ENCODE measurements around the gene C15orf40. TPM values are rescaled to one million over a fixed set of nuclear protein-coding genes. Genes with fewer than 3 reads are reported as not detected.

C15orf40 gene
- total RNA-seq, 1 donor from 2014 or later: 14.7 TPM

GRCh38 chr15:83016906-83017305 lies 5.5 kb upstream of the C15orf40 start:
- Mint-ChIP-seq H3K27me3 (ENCODE audit: low read depth) (no peaks in the 10 kb centered on the region), H3K4me1 (ENCODE audit: low read depth) (peaks cover 11% of the 10 kb centered on the region), H3K4me3 (ENCODE audit: unreplicated experiment) (no peak overlapping the region), H3K9me3 (ENCODE audit: low read depth) (peaks cover 6% of the 10 kb centered on the region), H3K27ac (ENCODE audit: unreplicated experiment) (no peak overlapping the region), H3K36me3 (ENCODE audit: low read depth) (peaks cover 2% of the 10 kb centered on the region)
- no peak for DNase-seq (ENCODE audit: low spot score)
- TF ChIP-seq, protein P1, sequence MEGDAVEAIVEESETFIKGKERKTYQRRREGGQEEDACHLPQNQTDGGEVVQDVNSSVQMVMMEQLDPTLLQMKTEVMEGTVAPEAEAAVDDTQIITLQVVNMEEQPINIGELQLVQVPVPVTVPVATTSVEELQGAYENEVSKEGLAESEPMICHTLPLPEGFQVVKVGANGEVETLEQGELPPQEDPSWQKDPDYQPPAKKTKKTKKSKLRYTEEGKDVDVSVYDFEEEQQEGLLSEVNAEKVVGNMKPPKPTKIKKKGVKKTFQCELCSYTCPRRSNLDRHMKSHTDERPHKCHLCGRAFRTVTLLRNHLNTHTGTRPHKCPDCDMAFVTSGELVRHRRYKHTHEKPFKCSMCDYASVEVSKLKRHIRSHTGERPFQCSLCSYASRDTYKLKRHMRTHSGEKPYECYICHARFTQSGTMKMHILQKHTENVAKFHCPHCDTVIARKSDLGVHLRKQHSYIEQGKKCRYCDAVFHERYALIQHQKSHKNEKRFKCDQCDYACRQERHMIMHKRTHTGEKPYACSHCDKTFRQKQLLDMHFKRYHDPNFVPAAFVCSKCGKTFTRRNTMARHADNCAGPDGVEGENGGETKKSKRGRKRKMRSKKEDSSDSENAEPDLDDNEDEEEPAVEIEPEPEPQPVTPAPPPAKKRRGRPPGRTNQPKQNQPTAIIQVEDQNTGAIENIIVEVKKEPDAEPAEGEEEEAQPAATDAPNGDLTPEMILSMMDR (IDR thresholded peaks at IDR 0.05): no peak

- Mint-ChIP-seq H3K9me3 (ENCODE audit: low read depth) (peaks cover 7% of the 10 kb centered on the region), H3K4me1 (ENCODE audit: low read depth) (peaks cover 21% of the 10 kb centered on the region), H3K36me3 (ENCODE audit: low read depth) (peaks cover 2% of the 10 kb centered on the region), H3K27me3 (ENCODE audit: low read depth) (no peaks in the 10 kb centered on the region), H3K27ac (ENCODE audit: unreplicated experiment) (no peak overlapping the region), H3K4me3 (ENCODE audit: unreplicated experiment) (no peak overlapping the region)
- DNase-seq (ENCODE audit: low spot score): no peak
- TF ChIP-seq, protein P1 (IDR thresholded peaks at IDR 0.05): no peak
Observed at GRCh38 chr15:83015361-83015760, 3.9 kb upstream of the C15orf40 start.

GRCh38 chr15:83014205-83014653 lies 2.8 kb upstream of the C15orf40 start:
- TF ChIP-seq, protein P1 (IDR thresholded peaks at IDR 0.05): no peak
- Mint-ChIP-seq H3K27ac (ENCODE audit: unreplicated experiment) (no peak overlapping the region), H3K4me3 (ENCODE audit: unreplicated experiment) (no peak overlapping the region), H3K36me3 (ENCODE audit: low read depth) (peaks cover 2% of the 10 kb centered on the region), H3K4me1 (ENCODE audit: low read depth) (peaks cover 26% of the 10 kb centered on the region), H3K27me3 (ENCODE audit: low read depth) (no peaks in the 10 kb centered on the region), H3K9me3 (ENCODE audit: low read depth) (peaks cover 7% of the 10 kb centered on the region)
- no peak for DNase-seq (ENCODE audit: low spot score)

DNA sequence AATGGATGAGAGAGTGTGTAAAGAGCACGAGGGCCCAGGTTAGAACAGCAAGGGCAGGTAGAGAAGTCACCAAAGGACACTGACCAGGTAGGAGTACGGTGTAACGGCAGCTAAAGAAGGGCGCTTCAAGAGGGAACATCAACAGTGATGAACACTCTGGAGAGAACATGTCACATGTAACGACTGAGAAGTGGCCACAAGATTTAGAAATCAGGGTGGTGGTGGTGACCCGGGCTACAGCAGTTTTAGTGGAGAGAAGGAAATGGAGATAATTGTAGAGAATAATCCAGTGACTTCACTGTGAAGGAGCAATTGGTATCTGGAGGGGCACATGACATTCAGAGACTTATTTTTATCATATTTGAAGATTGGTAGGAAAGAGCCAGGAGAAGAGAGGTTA lies 1.2 kb upstream of the C15orf40 start:
- no peak for DNase-seq (ENCODE audit: low spot score)
- peak overlapping the region; percentile 38 for H3K27ac Mint-ChIP-seq (ENCODE audit: unreplicated experiment)
- H3K27me3 Mint-ChIP-seq (ENCODE audit: low read depth): no peaks in the 10 kb centered on the region
- TF ChIP-seq, protein P1 (IDR thresholded peaks at IDR 0.05): no peak
- H3K9me3 Mint-ChIP-seq (ENCODE audit: low read depth): peaks cover 7% of the 10 kb centered on the region
- H3K36me3 Mint-ChIP-seq (ENCODE audit: low read depth): peaks cover 5% of the 10 kb centered on the region
- no peak overlapping the region for H3K4me3 Mint-ChIP-seq (ENCODE audit: unreplicated experiment)
- H3K4me1 Mint-ChIP-seq (ENCODE audit: low read depth): peaks cover 26% of the 10 kb centered on the region

- no peaks in the 10 kb centered on the region for H3K27me3 Mint-ChIP-seq (ENCODE audit: low read depth)
- no peak for DNase-seq (ENCODE audit: low spot score)
Observed at GRCh38 chr15:83012076-83012426, 612 bp upstream of the C15orf40 start.

More at GRCh38 chr15:83012076-83012426, 612 bp upstream of the C15orf40 start:
- Mint-ChIP-seq H3K36me3 (ENCODE audit: low read depth) (peaks cover 7% of the 10 kb centered on the region), H3K9me3 (ENCODE audit: low read depth) (peaks cover 7% of the 10 kb centered on the region), H3K27ac (ENCODE audit: unreplicated experiment) (peak overlapping the region; percentile 80), H3K4me1 (ENCODE audit: low read depth) (peaks cover 26% of the 10 kb centered on the region), H3K4me3 (ENCODE audit: unreplicated experiment) (peak overlapping the region; percentile 87)
- TF ChIP-seq, protein P1 (IDR thresholded peaks at IDR 0.05): no peak
